Stomach (tissue), 9 donors: ENCODE data around the gene RAB6C. TPM values are rescaled to one million over a fixed set of nuclear protein-coding genes. Genes with fewer than 3 reads are reported as not detected.
A peak's percentile ranks its signal among the peaks of the same experiment; 100 is the strongest.
"Not testable (repeated sequence)": the region's sequence is repeated elsewhere in the genome, so short reads cannot be mapped to it uniquely, and the experiment has no call there.

Source experiments
- DNase-seq, 2 donors: peaks; one replicate each; pipeline versions ENCODE4 v3.0.0 to v3.0.0-alpha.2; 2013 to 2019
- H3K27ac ChIP-seq, 5 donors: fragments of 200-600 bp in 4 of 5; sonication (generic) in 4 of 5; one replicate each; pipeline ENCODE4 v1.5.1; 2013 to 2019; ENCODE audit warnings: mild to moderate bottlenecking in 1 of 5, moderate library complexity in 1 of 5
- H3K27me3 ChIP-seq, 3 donors: fragments of 200-600 bp; sonication (generic); one replicate each; pipeline ENCODE4 v1.5.1; 2017 to 2019; ENCODE audit warnings: mixed run types in 1 of 3
- H3K36me3 ChIP-seq, 4 donors: fragments of 200-600 bp; sonication (generic); 1 replicate in 3 of 4; 2 replicates in 1 of 4; pipeline ENCODE4 v1.5.1; 2016 to 2019
- H3K4me1 ChIP-seq, 4 donors: fragments of 200-600 bp; sonication (generic); one replicate each; pipeline ENCODE4 v1.5.1; 2016 to 2019
- H3K4me3 ChIP-seq, 4 donors: fragments of 200-600 bp; sonication (generic) in 3 of 4; one replicate each; pipeline ENCODE4 v1.5.1; 2016 to 2019; ENCODE audit warnings: mild to moderate bottlenecking in 1 of 4
- H3K9me3 ChIP-seq, 4 donors: fragments of 200-600 bp; sonication (generic); one replicate each; pipeline ENCODE4 v1.5.1; 2016 to 2019
- CTCF ChIP-seq, 7 experiments: fragments of 450-650 bp in 4 of 7; fragments of 200-600 bp in 3 of 7; sonication (generic) in 3 of 7; IDR thresholded peaks; one replicate each; pipeline ENCODE4 v1.5.1; 2016 to 2019; ENCODE audit warnings: antibody characterized with exemption in 7 of 7, control low read depth in 2 of 7, mild to moderate bottlenecking in 1 of 7
- EP300 ChIP-seq: sonication (generic); formaldehyde crosslinking; IDR thresholded peaks from one replicate; pipeline ENCODE4 v1.6.1; 2017; ENCODE audit warnings: antibody characterized with exemption
- POLR2A ChIP-seq, 4 donors: fragments of 450-650 bp; IDR thresholded peaks; one replicate each; pipeline ENCODE4 v1.6.1; 2016; ENCODE audit warnings: antibody characterized with exemption in 4 of 4, control low read depth in 2 of 4, mild to moderate bottlenecking in 1 of 4, moderate library complexity in 1 of 4
- POLR2AphosphoS5 ChIP-seq, 3 donors: sonication (generic); formaldehyde crosslinking; IDR thresholded peaks; one replicate each; pipeline ENCODE4 v1.6.1; 2016; ENCODE audit warnings: antibody characterized with exemption in 3 of 3
- WGBS, 5 donors: extraction: QIAGEN DNeasy Blood & Tissue Kit in 3 of 5; methylation state at CpG; one replicate each; pipeline versions ENCODE4 v1.1.5 to v1.1.7; 2013 to 2018; 5-methylcytosine and 5-hydroxymethylcytosine counted together
- intact Hi-C: fragments of 100-400 bp; cut with DNase I; formaldehyde crosslinking; loops from one replicate; pipeline ENCODE4 v1.15.1; 2023; ENCODE audit warnings: low total_unique reads
- polyA plus RNA-seq, 3 donors: library from polyadenylated mRNA; stranded (reverse); fragments of 200-250 nt; gene quantifications; one replicate each; pipeline ENCODE4 v1.2.3, GENCODE V29; 2013
- total RNA-seq, 5 donors: library from RNA; depleted of rRNA; stranded (reverse); fragments of >200 nt; gene quantifications; one replicate each; pipeline versions ENCODE4 v1.1.0 to v1.2.3, GENCODE V29; 2014 to 2016
- donor health status: healthy with polysubstance abuse.
- donor health status: Bipolar disorder and iron deficiency.
- donor health status: healthy.

Gene RAB6C
- total and polyA plus RNA-seq, 8 donors = 0.18 TPM; not detected in 7

GRCh38 chr2:129957891-129958290, 21.6 kb upstream of the RAB6C start:
- Histone ChIP-seq H3K36me3 (no peaks in the 10 kb centered on the region), H3K9me3 (no peaks in the 10 kb centered on the region), H3K4me1 (no peaks in the 10 kb centered on the region), H3K27ac (no peak overlapping the region), H3K27me3 (no peaks in the 10 kb centered on the region), H3K4me3 (no peak overlapping the region)
- WGBS, 5 donors = 27 to 56% (median 40%) methylated on average over 4 of the region's 4 CpGs
- DNase-seq = no peak
- intact Hi-C loops = no loop called here
- TF ChIP-seq EP300 = no peak
- TF ChIP-seq POLR2A (IDR thresholded peaks at IDR 0.05) = no peak
- no peak for TF ChIP-seq POLR2AphosphoS5 (IDR thresholded peaks at IDR 0.05)
- TF ChIP-seq CTCF (IDR thresholded peaks at IDR 0.05) = no peak

- DNase-seq, H3K27ac ChIP-seq, H3K36me3 ChIP-seq, H3K27me3 ChIP-seq, H3K4me1 ChIP-seq, H3K9me3 ChIP-seq, intact Hi-C loops, H3K4me3 ChIP-seq: not testable (repeated sequence)
- 60 to 68% (median 63%) methylated on average over 4 of the region's 4 CpGs for WGBS, 5 donors
Observed at GRCh38 chr2:129958736-129959135, 20.7 kb upstream of the RAB6C start.

- H3K9me3 ChIP-seq, H3K4me1 ChIP-seq, H3K27me3 ChIP-seq, DNase-seq, H3K36me3 ChIP-seq, H3K4me3 ChIP-seq, H3K27ac ChIP-seq, intact Hi-C loops: not testable (repeated sequence)
- WGBS, 5 donors = 37 to 46% (median 43%) methylated on average over 4 of the region's 4 CpGs
Observed at GRCh38 chr2:129968605-129969004, 10.9 kb upstream of the RAB6C start.

GRCh38 chr2:129975016-129975774, 4.3 kb upstream of the RAB6C start:
- no peak overlapping the region for H3K4me3 ChIP-seq
- TF ChIP-seq POLR2A (IDR thresholded peaks at IDR 0.05) (no peak), EP300 (no peak), POLR2AphosphoS5 (IDR thresholded peaks at IDR 0.05) (no peak), CTCF (IDR thresholded peaks at IDR 0.05) (no peak)
- H3K4me1 ChIP-seq = peaks cover 0 to 11% (median 5%) of the 10 kb centered on the region in 4 donors
- H3K27ac ChIP-seq = no peak overlapping the region
- intact Hi-C loops = no loop called here
- 60 to 78% (median 69%) methylated on average over 9 of the region's 9 CpGs for WGBS, 5 donors
- no peaks in the 10 kb centered on the region for H3K36me3 ChIP-seq
- no peaks in the 10 kb centered on the region for H3K9me3 ChIP-seq
- peaks cover 0 to 42% (median 14%) of the 10 kb centered on the region in 3 donors for H3K27me3 ChIP-seq
- DNase-seq = no peak

GRCh38 chr2:129976969-129977368, 2.5 kb upstream of the RAB6C start:
- H3K9me3 ChIP-seq, intact Hi-C loops, H3K4me3 ChIP-seq, DNase-seq, H3K36me3 ChIP-seq, H3K27ac ChIP-seq: not testable (repeated sequence)
- peaks cover 0 to 11% (median 5%) of the 10 kb centered on the region in 4 donors for H3K4me1 ChIP-seq
- 61 to 69% (median 65%) methylated on average over 3 of the region's 3 CpGs for WGBS, 5 donors
- peaks cover 0 to 42% (median 18%) of the 10 kb centered on the region in 3 donors for H3K27me3 ChIP-seq

- Histone ChIP-seq H3K4me3 (no peak overlapping the region), H3K36me3 (no peaks in the 10 kb centered on the region), H3K27me3 (peaks cover 0 to 48% (median 18%) of the 10 kb centered on the region in 3 donors), H3K27ac (no peak overlapping the region), H3K4me1 (peaks cover 0 to 11% (median 5%) of the 10 kb centered on the region in 4 donors), H3K9me3 (no peaks in the 10 kb centered on the region)
- TF ChIP-seq POLR2AphosphoS5 (IDR thresholded peaks at IDR 0.05) (no peak), CTCF (IDR thresholded peaks at IDR 0.05) (no peak), POLR2A (IDR thresholded peaks at IDR 0.05) (no peak), EP300 (no peak)
- no peak for DNase-seq
- WGBS, 5 donors = 77 to 82% (median 78%) methylated on average over 5 of the region's 5 CpGs
- intact Hi-C loops = no loop called here
Observed at GRCh38 chr2:129977986-129978385, 1.5 kb upstream of the RAB6C start.

- peaks cover 0 to 62% (median 18%) of the 10 kb centered on the region in 3 donors for H3K27me3 ChIP-seq
- H3K4me1 ChIP-seq = peaks cover 0 to 11% (median 5%) of the 10 kb centered on the region in 4 donors
- intact Hi-C loops, H3K36me3 ChIP-seq, H3K9me3 ChIP-seq, H3K27ac ChIP-seq: not testable (repeated sequence)
- WGBS, 5 donors = 3 to 21% (median 6%) methylated on average over 3 to 7 of the region's 13 CpGs
- H3K4me3 ChIP-seq = peak overlapping the region in 1 of 4 donors; percentile 39
- DNase-seq = peak in 1 of 2 donors; percentile 8
Observed at GRCh38 chr2:129980246-129980645, 780 bp downstream of the RAB6C start.

- DNase-seq, H3K27ac ChIP-seq, H3K9me3 ChIP-seq, H3K4me3 ChIP-seq, H3K36me3 ChIP-seq, intact Hi-C loops: not testable (repeated sequence)
- WGBS, 5 donors = 43 to 71% (median 59%) methylated on average over 7 of the region's 7 CpGs
- H3K4me1 ChIP-seq = peaks cover 0 to 11% (median 5%) of the 10 kb centered on the region in 4 donors
- peaks cover 0 to 60% (median 18%) of the 10 kb centered on the region in 3 donors for H3K27me3 ChIP-seq
Observed at GRCh38 chr2:129981689-129982088, 2.2 kb downstream of the RAB6C start.
